NCI-H128 (cell line): ENCODE measurements around the gene ARID5B.

Source experiments
- DNase-seq: peaks from one replicate; lab custom pipeline; 2025; ENCODE audit not compliant: unreplicated experiment; lab: John Stamatoyannopoulos, UW

The ARID5B gene

GRCh38 chr10:61937631-61938351 is 36.3 kb downstream of the ARID5B start:
- DNase-seq = no peak

DNA sequence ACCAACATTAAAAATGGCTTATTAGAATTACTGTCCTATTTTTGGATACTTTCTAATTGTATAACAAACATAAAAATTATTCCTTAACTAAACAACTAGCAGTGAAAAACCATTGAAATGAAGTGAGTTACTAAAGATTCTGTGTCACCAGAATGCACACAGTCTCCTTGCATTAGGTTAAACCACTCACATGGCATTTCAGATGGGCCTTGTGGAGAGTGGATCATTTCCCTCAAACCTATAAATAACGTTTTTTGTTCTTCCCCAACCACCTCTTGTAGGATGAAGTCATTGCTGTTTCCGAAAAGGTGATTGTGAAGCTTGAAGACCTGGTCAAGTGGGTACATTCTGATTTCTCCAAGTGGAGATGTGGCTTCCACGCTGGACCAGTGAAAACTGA is 38.4 kb downstream of the ARID5B start:
- DNase-seq = no peak

DNA sequence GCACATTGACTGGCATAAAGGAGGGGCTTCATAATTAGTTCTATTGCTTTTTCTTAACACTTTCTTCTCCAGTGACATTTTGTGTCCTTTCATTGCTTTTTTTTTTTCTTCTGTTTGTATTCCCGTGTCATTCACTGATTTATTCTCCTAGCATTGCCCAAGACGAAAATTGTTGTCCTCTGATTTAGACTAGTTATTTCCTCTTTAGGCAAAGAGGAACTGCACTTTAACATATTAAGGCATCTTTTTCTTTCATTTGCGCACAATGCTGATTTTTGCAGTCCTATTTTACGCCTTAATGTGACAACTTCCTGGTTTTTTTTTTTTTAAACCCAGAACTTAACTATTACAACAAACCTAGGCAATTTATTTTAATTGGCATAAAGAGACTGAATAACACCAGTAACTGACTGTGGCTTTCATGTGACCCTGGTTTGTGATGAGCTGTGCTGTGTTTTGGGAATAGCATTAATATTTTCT is 39.7 kb downstream of the ARID5B start:
- no peak for DNase-seq

- no peak for DNase-seq
Measured at GRCh38 chr10:61942604-61943461, 41.3 kb downstream of the ARID5B start.

- no peak for DNase-seq
Measured at GRCh38 chr10:61943674-61944378, 42.3 kb downstream of the ARID5B start.

- DNase-seq = no peak
Measured at GRCh38 chr10:61944410-61945147, 43.1 kb downstream of the ARID5B start.

- no peak for DNase-seq
Measured at GRCh38 chr10:61949687-61950086, 48.2 kb downstream of the ARID5B start.

DNA sequence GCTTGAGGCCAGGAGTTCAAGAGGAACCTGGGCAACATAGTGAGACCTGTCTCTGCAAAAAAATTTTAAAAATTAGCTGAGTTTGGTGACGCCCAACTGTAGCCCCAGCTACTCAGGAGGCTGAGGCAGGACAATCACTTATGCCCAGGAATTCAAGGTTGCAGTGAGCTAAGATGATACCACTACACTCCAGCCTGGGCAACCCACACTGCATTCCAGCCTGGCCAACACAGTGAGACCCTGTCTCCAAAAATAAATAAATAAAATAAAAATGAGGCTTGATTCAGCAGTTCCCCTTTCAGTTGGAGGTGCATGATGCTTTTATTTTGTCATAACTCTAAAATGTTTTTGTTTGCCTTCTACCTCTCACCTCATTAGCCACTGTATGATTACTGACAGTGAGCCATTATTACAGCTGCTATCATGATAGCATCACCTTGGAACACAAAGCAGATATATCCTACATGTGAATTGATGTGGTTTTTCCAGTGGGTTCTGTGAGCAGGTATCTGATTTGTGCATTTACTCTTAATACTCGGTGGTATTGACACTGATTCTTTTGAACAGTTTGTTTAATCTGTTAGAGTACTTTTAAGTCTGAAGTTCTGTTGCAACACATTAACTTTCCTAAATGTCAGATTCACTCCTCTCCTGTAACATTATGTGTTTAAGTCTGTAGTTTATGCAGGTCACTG is 49.1 kb downstream of the ARID5B start:
- no peak for DNase-seq

- no peak for DNase-seq
Measured at GRCh38 chr10:61951144-61951483, 49.6 kb downstream of the ARID5B start.

GRCh38 chr10:61952028-61952674 is 50.7 kb downstream of the ARID5B start:
- no peak for DNase-seq

DNA sequence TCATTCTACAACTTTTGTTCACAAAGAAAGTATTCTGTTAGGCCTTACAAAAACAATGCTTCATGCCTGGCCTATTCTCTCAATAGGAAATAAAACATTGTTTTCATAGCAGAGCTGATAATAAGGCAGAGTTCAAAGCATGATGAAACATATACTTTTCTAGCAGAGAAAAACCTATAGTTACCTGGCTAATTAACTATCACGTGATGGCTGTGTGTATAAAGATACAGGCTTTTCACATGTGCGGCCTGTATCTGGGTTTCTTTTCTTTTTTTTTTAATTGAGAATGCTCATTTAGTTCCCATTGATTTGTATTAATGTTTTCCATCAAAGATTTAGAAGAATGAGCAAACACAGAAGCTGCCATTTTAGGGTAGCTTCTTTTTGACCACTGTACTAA is 51.7 kb downstream of the ARID5B start:
- no peak for DNase-seq

DNA sequence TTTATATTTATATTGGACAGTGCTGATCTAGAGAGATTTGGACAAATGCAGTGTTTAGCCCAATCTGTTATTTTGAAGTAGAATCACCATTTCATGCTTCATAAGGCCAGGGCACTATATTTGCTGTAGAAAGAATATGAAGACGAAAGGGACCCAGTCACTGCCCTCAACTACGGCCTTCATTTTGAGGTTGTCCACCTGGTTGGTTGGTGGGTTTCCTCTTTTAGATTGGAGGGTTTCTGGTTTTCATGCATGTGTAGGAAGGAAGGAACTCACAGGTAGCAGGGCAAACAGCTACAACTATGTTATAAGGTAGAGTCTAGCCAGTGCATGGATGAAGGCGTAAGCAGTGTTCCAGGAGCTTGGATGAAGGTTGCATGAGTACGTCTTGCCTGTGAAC is 56.3 kb downstream of the ARID5B start:
- DNase-seq = no peak

- DNase-seq = no peak
Measured at GRCh38 chr10:61958311-61958710, 56.8 kb downstream of the ARID5B start.

GRCh38 chr10:61958805-61959204 is 57.3 kb downstream of the ARID5B start:
- no peak for DNase-seq

DNA sequence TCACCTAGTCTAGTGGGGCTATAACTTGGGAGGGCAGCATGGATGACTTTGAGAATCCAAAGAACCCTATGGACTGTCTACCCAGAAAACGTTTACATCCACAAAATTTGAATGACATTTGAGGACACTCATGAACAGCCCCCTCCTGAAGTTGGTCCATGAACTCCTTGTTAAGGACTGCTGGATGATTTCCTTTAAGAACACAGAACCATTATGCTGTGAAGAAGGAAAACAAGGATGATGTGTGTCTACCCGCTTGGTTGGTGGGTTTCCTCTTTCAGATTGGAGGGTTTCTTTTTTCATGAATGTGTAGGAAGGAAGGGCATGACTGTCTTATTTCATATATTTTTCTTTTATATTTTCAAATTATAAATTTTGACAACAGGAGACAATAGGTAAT is 58.3 kb downstream of the ARID5B start:
- no peak for DNase-seq

DNA sequence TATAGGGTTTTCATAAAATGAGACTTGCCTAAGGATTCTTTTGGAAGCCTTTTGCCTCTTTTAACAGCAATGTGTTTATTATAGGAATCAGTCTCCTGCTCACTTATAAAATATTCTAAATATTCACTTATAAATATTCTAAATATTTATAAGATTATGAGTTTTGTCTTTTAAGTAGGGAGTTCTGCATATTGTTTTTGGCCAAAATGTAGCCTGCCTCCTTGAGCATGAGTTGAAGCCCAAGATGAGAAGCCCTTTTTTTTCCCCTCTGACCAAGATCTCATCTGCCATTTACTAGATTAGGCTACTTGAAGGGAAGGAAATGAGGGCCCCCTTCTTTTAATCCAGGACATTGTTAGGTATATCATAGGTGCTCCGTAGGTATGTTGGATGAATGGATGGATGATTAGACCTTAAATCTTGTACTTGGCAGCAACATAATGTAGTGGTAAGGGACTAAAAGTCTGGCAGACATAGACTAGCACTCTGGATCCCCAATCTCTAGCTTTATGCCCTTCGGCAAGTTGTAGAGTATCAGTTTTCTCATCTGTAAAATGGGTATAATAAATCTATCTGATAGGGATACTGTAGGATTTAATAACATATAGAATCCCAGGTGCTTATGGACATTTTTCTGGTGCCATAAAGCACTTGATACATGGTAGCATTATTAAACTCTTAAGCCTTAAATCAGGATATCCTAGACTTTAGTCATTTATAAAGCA is 59.1 kb downstream of the ARID5B start:
- no peak for DNase-seq

DNA sequence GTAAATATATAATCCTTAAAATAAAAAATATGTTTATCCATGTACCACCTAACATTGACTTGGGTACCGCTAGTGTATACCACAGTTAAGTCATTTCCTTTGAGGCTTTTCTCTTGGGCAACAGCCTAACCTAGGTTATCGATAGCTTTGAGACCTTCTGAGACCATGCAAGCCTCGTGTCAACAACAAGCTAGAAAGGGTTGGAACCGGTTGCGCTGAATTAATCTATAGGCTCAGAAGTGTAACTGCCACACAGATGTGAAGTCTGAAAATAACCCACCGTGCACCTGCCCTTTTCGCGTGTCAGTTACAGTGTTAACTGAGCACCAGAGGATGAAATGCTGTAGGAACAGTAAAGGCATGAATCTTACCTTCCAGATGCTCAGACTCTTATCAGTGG is 59.8 kb downstream of the ARID5B start:
- DNase-seq = no peak

- DNase-seq = no peak
Measured at GRCh38 chr10:61962971-61963370, 61.5 kb downstream of the ARID5B start.

- no peak for DNase-seq
Measured at GRCh38 chr10:61963669-61964058, 62.2 kb downstream of the ARID5B start.
